ENCODE data around the gene DMD.
"Not testable (repeated sequence)": the region's sequence is repeated elsewhere in the genome, so short reads cannot be mapped to it uniquely, and the experiment has no call there.

The DMD gene

GRCh38 chrX:31593353-31593752, 1618.0 kb downstream of the DMD start:
- TF ChIP-seq CTCF (conservative IDR thresholded peaks at IDR 0.05; ENCODE audit: low read depth, low read length) = no peak
- no peak overlapping the region for H3K4me3 ChIP-seq (ENCODE audit: low read depth, low read length)
- DNase-seq (ENCODE audit: low read depth) = peak; percentile 37

- no peak for DNase-seq (ENCODE audit: low read depth)
- TF ChIP-seq CTCF (conservative IDR thresholded peaks at IDR 0.05; ENCODE audit: low read depth, low read length) = no peak
- H3K4me3 ChIP-seq (ENCODE audit: low read depth, low read length) = no peak overlapping the region
Measured at GRCh38 chrX:31591355-31591754, 1620.0 kb downstream of the DMD start.

GRCh38 chrX:31590581-31591114, 1620.7 kb downstream of the DMD start:
- no peak for TF ChIP-seq CTCF (conservative IDR thresholded peaks at IDR 0.05; ENCODE audit: low read depth, low read length)
- peak; percentile 74 for DNase-seq (ENCODE audit: low read depth)
- no peak overlapping the region for H3K4me3 ChIP-seq (ENCODE audit: low read depth, low read length)

GRCh38 chrX:31589503-31589902, 1621.8 kb downstream of the DMD start:
- H3K4me3 ChIP-seq (ENCODE audit: low read depth, low read length) = no peak overlapping the region
- TF ChIP-seq CTCF (conservative IDR thresholded peaks at IDR 0.05; ENCODE audit: low read depth, low read length) = no peak
- no peak for DNase-seq (ENCODE audit: low read depth)

GRCh38 chrX:31588355-31588754, 1623.0 kb downstream of the DMD start:
- no peak for TF ChIP-seq CTCF (conservative IDR thresholded peaks at IDR 0.05; ENCODE audit: low read depth, low read length)
- H3K4me3 ChIP-seq (ENCODE audit: low read depth, low read length) = no peak overlapping the region
- DNase-seq (ENCODE audit: low read depth) = no peak

GRCh38 chrX:31583892-31584291, 1627.5 kb downstream of the DMD start:
- not testable (repeated sequence) for H3K4me3 ChIP-seq (ENCODE audit: low read depth, low read length); DNase-seq (ENCODE audit: low read depth)

- TF ChIP-seq CTCF (conservative IDR thresholded peaks at IDR 0.05; ENCODE audit: low read depth, low read length) = no peak
- no peak overlapping the region for H3K4me3 ChIP-seq (ENCODE audit: low read depth, low read length)
- DNase-seq (ENCODE audit: low read depth) = peak; percentile 78
Measured at GRCh38 chrX:31580726-31581125, 1630.6 kb downstream of the DMD start.
